ENCODE data around the gene NTM.

Gene NTM

DNA sequence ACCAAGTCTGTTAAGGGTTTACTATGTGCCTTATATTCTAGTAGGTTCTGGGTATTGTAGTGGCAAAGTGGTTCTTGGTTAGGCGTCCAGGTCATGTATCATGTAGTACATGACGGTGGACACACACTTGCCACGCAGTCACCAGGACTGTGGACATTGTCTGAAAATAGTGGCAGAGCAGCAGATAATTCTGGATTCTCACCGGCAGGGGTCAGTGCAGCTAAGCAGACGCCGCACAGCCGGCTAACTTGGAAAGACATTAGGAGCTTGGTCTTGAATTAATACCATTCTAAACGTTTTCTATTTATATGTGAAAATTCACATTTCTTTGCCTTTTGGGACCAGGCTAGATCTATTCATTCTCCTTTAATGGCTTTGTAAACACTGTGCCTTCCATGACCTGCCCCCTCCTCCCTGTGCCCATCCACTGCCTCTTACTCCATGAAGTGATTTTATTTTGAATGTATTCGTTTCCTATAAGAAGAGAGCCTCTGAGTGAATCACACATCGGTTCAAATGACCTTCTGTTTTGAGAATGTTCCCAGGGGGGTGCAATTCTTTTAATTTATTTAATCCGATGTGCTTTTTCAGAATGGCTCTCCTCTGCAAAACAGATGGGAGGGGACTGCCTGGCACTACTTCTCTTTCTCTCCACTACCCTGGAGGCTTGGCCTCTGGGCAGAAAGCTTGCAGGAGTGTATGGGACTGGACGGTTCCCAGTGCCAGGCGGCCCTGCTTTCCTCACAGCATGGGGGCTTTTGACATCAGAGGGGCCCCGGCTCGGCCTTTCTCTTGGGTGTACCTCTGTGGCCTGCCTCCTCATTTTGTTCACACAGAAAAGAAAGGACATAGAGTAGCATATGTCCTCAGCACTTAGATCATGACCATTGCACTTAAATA lies 378.0 kb downstream of the NTM start:
- DNase-seq, result no peak

GRCh38 chr11:131749101-131749500 lies 378.7 kb downstream of the NTM start:
- DNase-seq, result no peak

GRCh38 chr11:131750152-131750551 lies 379.7 kb downstream of the NTM start:
- no peak for DNase-seq

DNA sequence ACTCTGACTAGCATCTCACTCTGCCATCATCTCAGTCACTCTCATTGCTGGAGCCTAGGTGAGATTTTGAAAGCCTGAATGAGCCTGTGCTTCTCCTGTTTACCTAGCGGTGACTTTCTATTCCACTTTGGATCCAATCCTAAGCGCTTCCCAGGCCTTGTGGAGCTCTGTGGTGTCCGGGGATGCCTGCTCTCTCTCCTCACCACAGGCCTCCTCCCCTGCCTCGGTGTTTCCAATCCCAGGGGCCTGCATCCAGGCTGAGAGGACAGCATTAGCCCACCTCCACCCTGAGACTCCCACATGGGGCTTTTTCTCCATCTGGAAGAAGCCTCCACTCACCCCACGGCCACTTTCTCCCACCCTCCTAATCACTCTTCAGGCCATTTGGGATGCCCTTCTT lies 380.3 kb downstream of the NTM start:
- no peak for DNase-seq

GRCh38 chr11:131754671-131755070 lies 384.3 kb downstream of the NTM start:
- DNase-seq, result no peak

DNA sequence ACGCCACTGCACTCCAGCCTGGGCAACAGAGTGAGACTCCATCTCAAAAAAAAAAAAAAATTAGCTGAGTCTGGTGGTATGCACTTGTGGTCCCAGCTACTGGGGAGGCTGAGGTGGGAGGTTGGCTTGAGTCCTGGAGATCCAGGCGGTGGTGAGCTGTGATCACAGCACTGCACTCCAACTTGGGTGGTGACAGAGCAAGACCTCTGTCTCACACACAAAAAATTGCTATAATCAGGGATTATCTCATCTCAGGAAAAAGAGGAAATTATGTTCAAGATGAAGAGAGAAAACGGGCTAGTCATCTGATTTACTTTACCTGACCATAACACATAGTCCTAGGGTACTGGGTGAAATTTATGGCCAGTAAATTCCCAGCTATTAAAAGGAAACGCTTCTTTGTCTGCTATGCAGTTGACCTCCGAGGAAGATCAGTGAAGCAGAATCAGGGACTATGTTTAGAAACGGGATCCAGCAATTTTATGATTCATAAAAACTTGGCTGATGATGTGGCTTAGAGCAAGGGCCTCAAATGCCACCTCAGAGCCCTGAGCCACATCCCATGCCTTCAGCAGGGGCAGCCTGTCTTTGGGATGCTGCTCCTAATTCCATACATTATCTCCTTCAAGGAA lies 386.2 kb downstream of the NTM start:
- DNase-seq, result no peak

- DNase-seq, result no peak
Measured at GRCh38 chr11:131758726-131759125, 388.3 kb downstream of the NTM start.

DNA sequence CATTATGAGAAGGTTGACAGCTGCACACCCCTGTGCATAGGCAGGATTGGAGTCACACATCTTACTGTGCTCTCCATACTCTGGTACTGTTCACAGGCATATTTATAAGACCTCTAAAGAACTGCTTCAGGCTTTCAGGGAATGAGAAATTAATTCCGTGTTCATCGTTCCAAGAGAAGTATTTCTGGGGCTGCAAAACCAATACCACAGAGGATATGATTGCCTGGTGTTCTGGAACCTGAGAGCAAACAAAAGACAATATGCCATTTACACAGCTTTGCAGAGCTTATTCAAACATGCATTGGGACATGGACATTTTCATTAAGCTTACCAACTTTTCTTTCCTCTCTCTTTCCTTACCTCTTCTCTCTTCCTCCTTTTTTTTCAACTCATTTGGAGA lies 388.7 kb downstream of the NTM start:
- no peak for DNase-seq

DNA sequence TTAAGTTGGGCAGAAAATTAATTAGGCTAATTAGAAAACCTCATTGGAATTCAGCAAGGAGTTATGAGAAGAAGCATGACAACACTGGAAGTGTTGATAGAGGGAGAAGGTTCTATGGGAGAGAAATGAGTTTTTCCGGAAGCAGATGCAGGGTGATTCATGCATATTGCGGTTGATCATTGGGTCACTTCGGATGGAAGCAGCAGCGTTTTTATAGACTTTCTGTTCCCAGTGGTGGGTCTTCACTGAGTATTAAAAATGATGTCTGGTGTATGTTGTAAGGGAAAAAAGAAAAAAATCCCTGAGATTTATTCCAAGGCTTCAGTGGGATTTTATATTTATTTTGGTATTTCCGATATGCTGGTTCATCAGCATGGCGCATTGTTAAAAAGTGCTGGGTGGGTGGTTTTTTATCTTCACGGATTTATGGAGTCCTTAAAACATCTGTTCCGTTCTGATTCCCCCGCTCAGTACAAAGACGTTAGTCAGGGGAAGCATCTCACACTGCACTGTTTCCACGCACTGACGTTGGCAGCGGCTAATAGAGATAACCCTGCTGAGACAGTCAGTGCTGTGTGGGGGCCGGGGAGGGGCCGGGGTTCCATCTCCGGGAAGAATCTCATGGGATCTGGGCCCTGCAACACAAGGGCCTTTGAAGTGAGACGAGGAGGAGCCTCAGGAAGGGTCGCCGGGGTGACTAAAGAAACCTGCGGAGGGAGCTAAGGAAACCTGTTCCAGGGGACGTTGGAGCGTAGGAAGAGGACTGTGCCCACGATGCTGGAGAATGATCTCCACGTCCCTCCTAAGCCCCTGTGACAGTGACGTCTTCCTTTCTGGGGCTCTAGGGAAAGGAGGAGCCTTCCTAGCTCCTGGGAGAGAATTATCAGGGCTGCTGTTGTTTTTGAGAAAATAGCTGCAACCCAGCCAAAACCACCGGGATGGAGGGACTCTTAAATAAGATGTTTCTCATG lies 390.0 kb downstream of the NTM start:
- no peak for DNase-seq

GRCh38 chr11:131762346-131763110 lies 392.1 kb downstream of the NTM start:
- DNase-seq, result no peak

DNA sequence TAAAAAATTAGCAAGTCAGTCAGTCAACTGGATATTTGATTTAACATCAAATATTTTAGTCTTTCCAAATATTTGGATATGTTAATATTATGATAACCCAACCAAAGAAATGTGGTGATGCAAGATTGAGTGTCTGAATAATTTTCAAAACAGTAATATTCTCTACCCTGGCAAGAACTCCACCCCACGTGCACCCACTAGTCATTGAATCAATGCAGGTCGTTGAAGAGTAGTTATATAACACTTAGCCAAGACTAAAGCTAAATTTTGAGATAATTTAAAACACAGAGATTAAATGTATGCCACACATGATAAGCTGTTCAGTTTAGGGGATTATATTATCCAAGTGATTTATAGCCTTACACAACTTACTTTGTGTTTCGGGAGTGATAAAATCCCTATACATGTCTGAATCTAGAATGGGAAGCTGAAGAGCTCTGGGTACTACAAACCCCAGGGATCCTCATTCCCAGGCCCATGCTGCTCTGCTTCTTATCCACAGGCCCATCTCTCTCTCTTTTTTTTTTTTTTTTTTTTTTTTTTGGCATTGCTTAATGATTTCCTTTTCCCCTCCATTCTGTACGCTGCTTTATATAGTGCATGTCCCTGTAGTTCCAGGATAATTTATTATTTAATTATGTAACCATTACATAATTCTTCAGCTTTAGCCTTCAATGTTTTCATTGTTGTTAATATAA lies 392.9 kb downstream of the NTM start:
- DNase-seq, result no peak

- no peak for DNase-seq
Measured at GRCh38 chr11:131764126-131764525, 393.7 kb downstream of the NTM start.

GRCh38 chr11:131764649-131765048 lies 394.2 kb downstream of the NTM start:
- no peak for DNase-seq

GRCh38 chr11:131766637-131767036 lies 396.2 kb downstream of the NTM start:
- DNase-seq, result no peak

GRCh38 chr11:131767421-131767820 lies 397.0 kb downstream of the NTM start:
- DNase-seq, result no peak

- no peak for DNase-seq
Measured at GRCh38 chr11:131770801-131771200, 400.4 kb downstream of the NTM start.

DNA sequence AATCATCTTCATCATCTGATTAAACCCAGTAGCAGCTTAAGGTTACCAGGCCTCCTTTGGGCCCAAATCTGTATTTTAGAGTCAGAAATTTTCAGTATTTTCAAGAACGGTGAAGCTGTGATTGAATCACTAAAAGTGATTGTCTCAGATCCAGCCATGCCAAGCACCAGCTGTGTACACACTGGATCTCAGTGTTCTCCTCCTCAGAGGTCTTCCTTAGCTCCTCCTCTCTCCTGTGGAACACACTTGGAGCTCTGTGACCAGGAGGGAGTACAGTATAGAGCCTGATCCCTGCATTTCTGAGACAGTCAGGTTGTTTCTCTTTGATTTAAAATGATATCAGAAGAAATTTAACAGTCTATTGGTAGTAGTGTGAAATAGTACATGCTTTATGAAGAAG lies 401.1 kb downstream of the NTM start:
- DNase-seq, result no peak

DNA sequence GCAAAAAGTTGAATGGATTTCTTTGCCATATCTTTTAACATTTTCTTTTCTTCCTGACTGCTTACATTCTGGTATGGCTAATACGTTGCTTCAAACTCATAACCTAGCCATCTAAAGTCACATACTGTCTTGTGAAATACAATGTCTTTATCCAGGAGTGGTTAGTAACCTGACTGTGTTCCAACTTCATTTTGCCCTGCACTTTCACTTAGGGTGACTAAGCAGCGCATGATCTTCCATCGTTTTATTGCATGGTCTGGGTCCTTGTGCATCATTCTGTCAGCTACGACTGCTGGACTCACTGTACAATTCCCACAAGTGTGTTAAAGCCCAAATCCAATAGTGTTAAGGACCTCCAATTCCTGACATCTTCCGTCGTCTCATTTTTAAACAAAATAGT lies 403.2 kb downstream of the NTM start:
- no peak for DNase-seq

- DNase-seq, result no peak
Measured at GRCh38 chr11:131776211-131776610, 405.8 kb downstream of the NTM start.

DNA sequence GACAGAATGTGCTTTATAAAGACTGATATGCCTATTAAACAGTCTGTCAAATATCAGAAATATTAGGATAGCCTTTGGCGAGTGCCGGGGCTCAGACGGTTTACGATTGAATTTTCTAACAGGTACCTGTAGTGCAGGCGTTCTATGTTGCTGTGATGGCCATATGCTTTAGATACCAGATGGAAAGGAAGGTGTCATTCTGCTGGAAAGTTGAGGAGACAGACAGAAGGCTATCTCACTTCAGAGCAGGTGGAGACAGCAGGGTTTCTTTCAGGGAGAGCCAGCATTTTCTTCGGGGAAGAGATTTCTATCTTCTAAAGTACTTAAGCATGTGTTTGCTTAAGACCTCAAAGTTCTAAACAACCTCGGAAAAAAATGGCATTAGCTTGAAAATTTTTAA lies 415.4 kb downstream of the NTM start:
- DNase-seq, result no peak

DNA sequence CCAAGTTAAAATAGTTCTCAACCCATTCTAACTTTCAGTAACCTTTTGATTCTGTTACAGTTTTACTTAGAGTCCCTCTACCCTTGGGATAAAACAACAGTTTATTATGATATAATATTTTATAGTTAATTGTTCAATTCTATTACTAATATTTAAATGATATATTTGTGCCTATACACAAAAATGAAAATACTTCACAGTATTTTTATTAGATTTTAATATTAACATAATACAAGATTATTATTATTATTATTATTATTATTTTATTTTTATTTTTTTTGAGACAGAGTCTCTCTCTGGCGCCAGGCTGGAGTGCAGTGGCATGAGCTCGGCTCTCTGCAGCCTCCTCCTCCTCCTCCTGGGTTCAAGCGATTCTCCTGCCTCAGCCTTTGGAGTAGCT lies 416.7 kb downstream of the NTM start:
- DNase-seq, result no peak

DNA sequence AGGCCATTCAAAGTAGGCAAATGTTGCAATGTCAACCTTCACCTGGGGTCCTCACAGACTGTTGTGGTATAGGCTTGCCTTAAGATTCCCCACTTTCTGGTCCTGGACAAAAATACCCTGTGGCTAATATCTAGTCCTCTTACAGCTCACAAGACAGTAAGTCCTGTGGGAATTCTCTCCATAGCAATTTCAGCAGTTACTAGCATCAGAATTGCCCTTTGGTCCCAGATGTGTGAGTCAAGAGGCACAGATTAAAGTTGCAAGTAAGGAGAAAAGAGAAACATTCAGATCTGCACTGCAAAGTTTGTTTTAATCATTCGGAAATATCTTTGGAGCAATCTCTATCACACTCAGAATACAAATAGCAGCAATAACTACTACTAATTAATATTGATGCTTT lies 420.2 kb downstream of the NTM start:
- no peak for DNase-seq

Measured in effector CD8-positive, alpha-beta T cell (primary cell).